IPS-11a (cell line): Measurements from ENCODE around the gene PRR4.

Source experiments
- H3K4me3 ChIP-seq: one replicate; pipeline ENCODE4 v1.5.1; 2013; ENCODE audit warnings: low read depth, low read length, control low read depth

PRR4 gene

GRCh38 chr12:10849425-10849878, at the start of gene PRR4:
Gene PRR4 (minus strand): TSS chr12:10849475. CDS start chr12:10849437, 38 bp downstream.
- no peak within 1 kb of the TSS for H3K4me3 ChIP-seq

GRCh38 chr12:10896854-10897253, 47.6 kb upstream of the PRR4 start:
- no peak overlapping the region for H3K4me3 ChIP-seq

- H3K4me3 ChIP-seq, result no peak overlapping the region
Measured at GRCh38 chr12:10891937-10892336, 42.7 kb upstream of the PRR4 start.

- H3K4me3 ChIP-seq, result no peak overlapping the region
Measured at GRCh38 chr12:10889226-10889625, 40.0 kb upstream of the PRR4 start.

GRCh38 chr12:10884086-10884725, 34.9 kb upstream of the PRR4 start, which contains the start of gene PRH1:
Gene PRH1 (minus strand): TSS chr12:10884255. CDS start chr12:10884217, 38 bp downstream.
- no peak within 1 kb of the TSS for H3K4me3 ChIP-seq

GRCh38 chr12:10873378-10873777, 24.1 kb upstream of the PRR4 start:
- no peak overlapping the region for H3K4me3 ChIP-seq

GRCh38 chr12:10867381-10867780, 18.1 kb upstream of the PRR4 start:
- H3K4me3 ChIP-seq, result no peak overlapping the region

GRCh38 chr12:10863512-10864218, 14.4 kb upstream of the PRR4 start:
- no peak overlapping the region for H3K4me3 ChIP-seq

- H3K4me3 ChIP-seq, result no peak overlapping the region
Measured at GRCh38 chr12:10861366-10861765, 12.1 kb upstream of the PRR4 start.

GRCh38 chr12:10855807-10856206, 6.5 kb upstream of the PRR4 start:
- H3K4me3 ChIP-seq, result no peak overlapping the region

GRCh38 chr12:10853776-10854175, 4.5 kb upstream of the PRR4 start:
- H3K4me3 ChIP-seq, result no peak overlapping the region

- no peak overlapping the region for H3K4me3 ChIP-seq
Measured at GRCh38 chr12:10851243-10851858, 2.1 kb upstream of the PRR4 start.

GRCh38 chr12:10847744-10848143, 1.5 kb downstream of the PRR4 start:
- H3K4me3 ChIP-seq, result no peak overlapping the region

GRCh38 chr12:10842862-10843261, 6.4 kb downstream of the PRR4 start:
- H3K4me3 ChIP-seq, result no peak overlapping the region

GRCh38 chr12:10838461-10838860, 10.8 kb downstream of the PRR4 start:
- no peak overlapping the region for H3K4me3 ChIP-seq

- no peak overlapping the region for H3K4me3 ChIP-seq
Measured at GRCh38 chr12:10829994-10830393, 19.3 kb downstream of the PRR4 start.

GRCh38 chr12:10826258-10826657, 23.0 kb downstream of the PRR4 start, which contains the start of gene TAS2R10:
Gene TAS2R10 (minus strand): TSS chr12:10826358. CDS start chr12:10826269, 89 bp downstream.
- H3K4me3 ChIP-seq, result no peak within 1 kb of the TSS

- H3K4me3 ChIP-seq, result no peak overlapping the region
Measured at GRCh38 chr12:10824957-10825356, 24.3 kb downstream of the PRR4 start.

- no peak overlapping the region for H3K4me3 ChIP-seq
Measured at GRCh38 chr12:10811883-10812536, 37.3 kb downstream of the PRR4 start.

GRCh38 chr12:10810068-10810467, 39.2 kb downstream of the PRR4 start, which contains the start of gene TAS2R9:
Gene TAS2R9 (minus strand): TSS chr12:10810168. CDS start chr12:10810075, 93 bp downstream.
- no peak within 1 kb of the TSS for H3K4me3 ChIP-seq

- no peak within 1 kb of the TSS for H3K4me3 ChIP-seq
Measured at GRCh38 chr12:10807186-10807585, 42.1 kb downstream of the PRR4 start, which contains the start of gene TAS2R8. Gene TAS2R8 (minus strand): TSS chr12:10807286. CDS start chr12:10806980, 306 bp downstream.
